Measurements from ENCODE around the gene KCTD3.

Gene KCTD3

GRCh38 chr1:215647738-215648137 is 80.6 kb downstream of the KCTD3 start:
- no peak for TF ChIP-seq SP1 (IDR thresholded peaks at IDR 0.05)
- CTCF ChIA-PET: interaction anchor here (0.7 kb wide), 1 partner anchor 1023 kb away, joined by 4 read pairs; no protein-coding TSS in a partner anchor
- no peak for DNase-seq (ENCODE audit: extremely low spot score)
- POLR2A ChIA-PET: no interaction called here

DNA sequence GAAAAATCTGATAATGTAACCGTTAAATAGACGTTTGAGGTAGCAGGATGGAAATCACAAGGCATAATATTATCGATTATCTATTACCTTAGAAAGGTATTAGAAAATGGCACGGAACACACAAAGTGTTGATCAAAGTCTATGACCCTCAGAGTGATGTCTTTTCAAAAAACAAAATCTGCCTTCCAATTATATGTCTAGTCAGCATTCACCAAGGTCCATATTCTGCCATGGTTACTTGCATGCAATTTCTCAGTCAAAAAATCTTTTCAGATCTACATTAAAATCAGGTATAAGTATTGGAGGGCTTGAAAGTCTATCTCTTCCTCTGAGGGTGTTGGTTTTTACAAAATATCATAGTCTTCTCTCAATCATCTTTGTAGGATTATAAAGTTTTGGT is 81.9 kb downstream of the KCTD3 start:
- no peak for DNase-seq (ENCODE audit: extremely low spot score)
- CTCF ChIA-PET: no interaction called here
- TF ChIP-seq ARNT (IDR thresholded peaks at IDR 0.05) (no peak), FOXM1 (IDR thresholded peaks at IDR 0.05; ENCODE audit: borderline replicate concordance) (no peak), LEF1 (IDR thresholded peaks at IDR 0.05; ENCODE audit: borderline replicate concordance) (no peak), BHLHE40 (IDR thresholded peaks at IDR 0.05; ENCODE audit: borderline replicate concordance) (no peak), FOXK2 (IDR thresholded peaks at IDR 0.05) (no peak), CTBP1 (IDR thresholded peaks at IDR 0.05; ENCODE audit: borderline replicate concordance) (no peak), ZNF384 (IDR thresholded peaks at IDR 0.05) (no peak), HDGF (IDR thresholded peaks at IDR 0.05; ENCODE audit: borderline replicate concordance) (no peak), SUZ12 (IDR thresholded peaks at IDR 0.05) (no peak), ELF4 (IDR thresholded peaks at IDR 0.05) (no peak), FOXA1 (IDR thresholded peaks at IDR 0.05) (no peak), NFRKB (IDR thresholded peaks at IDR 0.05) (no peak)
- TF ChIP-seq, protein P1, sequence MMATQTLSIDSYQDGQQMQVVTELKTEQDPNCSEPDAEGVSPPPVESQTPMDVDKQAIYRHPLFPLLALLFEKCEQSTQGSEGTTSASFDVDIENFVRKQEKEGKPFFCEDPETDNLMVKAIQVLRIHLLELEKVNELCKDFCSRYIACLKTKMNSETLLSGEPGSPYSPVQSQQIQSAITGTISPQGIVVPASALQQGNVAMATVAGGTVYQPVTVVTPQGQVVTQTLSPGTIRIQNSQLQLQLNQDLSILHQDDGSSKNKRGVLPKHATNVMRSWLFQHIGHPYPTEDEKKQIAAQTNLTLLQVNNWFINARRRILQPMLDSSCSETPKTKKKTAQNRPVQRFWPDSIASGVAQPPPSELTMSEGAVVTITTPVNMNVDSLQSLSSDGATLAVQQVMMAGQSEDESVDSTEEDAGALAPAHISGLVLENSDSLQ (IDR thresholded peaks at IDR 0.05): no peak
- POLR2A ChIA-PET: no interaction called here

GRCh38 chr1:215650446-215651149 is 83.5 kb downstream of the KCTD3 start:
- ChIA-PET POLR2A (no interaction called here), CTCF (no interaction called here)
- DNase-seq (ENCODE audit: extremely low spot score): no peak
- no peak for TF ChIP-seq LEF1 (IDR thresholded peaks at IDR 0.05; ENCODE audit: borderline replicate concordance)
- no peak for TF ChIP-seq FOXK2 (IDR thresholded peaks at IDR 0.05)
- no peak for TF ChIP-seq HDGF (IDR thresholded peaks at IDR 0.05; ENCODE audit: borderline replicate concordance)
- TF ChIP-seq ZNF384 (IDR thresholded peaks at IDR 0.05): no peak
- no peak for TF ChIP-seq ELF4 (IDR thresholded peaks at IDR 0.05)
- no peak for TF ChIP-seq ARNT (IDR thresholded peaks at IDR 0.05)
- no peak for TF ChIP-seq SP1 (IDR thresholded peaks at IDR 0.05)
- TF ChIP-seq NFRKB (IDR thresholded peaks at IDR 0.05): no peak
- no peak for TF ChIP-seq L3MBTL2 (conservative IDR thresholded peaks at IDR 0.05)
- no peak for TF ChIP-seq TARDBP (IDR thresholded peaks at IDR 0.05)
- TF ChIP-seq SUZ12 (IDR thresholded peaks at IDR 0.05): no peak
- TF ChIP-seq BHLHE40 (IDR thresholded peaks at IDR 0.05; ENCODE audit: borderline replicate concordance): no peak
- TF ChIP-seq, protein P1 (IDR thresholded peaks at IDR 0.05): no peak
- TF ChIP-seq FOXM1 (IDR thresholded peaks at IDR 0.05; ENCODE audit: borderline replicate concordance): no peak
- TF ChIP-seq CTBP1 (IDR thresholded peaks at IDR 0.05; ENCODE audit: borderline replicate concordance): no peak
- TF ChIP-seq FOXA1 (IDR thresholded peaks at IDR 0.05): no peak

GRCh38 chr1:215651867-215652266 is 84.8 kb downstream of the KCTD3 start:
- no peak for DNase-seq (ENCODE audit: extremely low spot score)
- TF ChIP-seq TARDBP (IDR thresholded peaks at IDR 0.05) (no peak), HDGF (IDR thresholded peaks at IDR 0.05; ENCODE audit: borderline replicate concordance) (no peak), LEF1 (IDR thresholded peaks at IDR 0.05; ENCODE audit: borderline replicate concordance) (no peak), BHLHE40 (IDR thresholded peaks at IDR 0.05; ENCODE audit: borderline replicate concordance) (no peak), CTBP1 (IDR thresholded peaks at IDR 0.05; ENCODE audit: borderline replicate concordance) (no peak)
- ChIA-PET POLR2A (no interaction called here), CTCF (no interaction called here)

GRCh38 chr1:215652371-215652770 is 85.3 kb downstream of the KCTD3 start:
- no peak for DNase-seq (ENCODE audit: extremely low spot score)
- no peak for TF ChIP-seq ZNF384 (IDR thresholded peaks at IDR 0.05)
- TF ChIP-seq CTBP1 (IDR thresholded peaks at IDR 0.05; ENCODE audit: borderline replicate concordance): no peak
- TF ChIP-seq SP1 (IDR thresholded peaks at IDR 0.05): no peak
- no peak for TF ChIP-seq SUZ12 (IDR thresholded peaks at IDR 0.05)
- no peak for TF ChIP-seq HDGF (IDR thresholded peaks at IDR 0.05; ENCODE audit: borderline replicate concordance)
- no peak for TF ChIP-seq NFRKB (IDR thresholded peaks at IDR 0.05)
- TF ChIP-seq L3MBTL2 (conservative IDR thresholded peaks at IDR 0.05): no peak
- no peak for TF ChIP-seq BHLHE40 (IDR thresholded peaks at IDR 0.05; ENCODE audit: borderline replicate concordance)
- no peak for TF ChIP-seq FOXM1 (IDR thresholded peaks at IDR 0.05; ENCODE audit: borderline replicate concordance)
- no peak for TF ChIP-seq ELF4 (IDR thresholded peaks at IDR 0.05)
- no peak for TF ChIP-seq FOXA1 (IDR thresholded peaks at IDR 0.05)
- TF ChIP-seq, protein P1 (IDR thresholded peaks at IDR 0.05): no peak
- POLR2A ChIA-PET: no interaction called here
- CTCF ChIA-PET: no interaction called here

GRCh38 chr1:215657047-215657446 is 89.9 kb downstream of the KCTD3 start:
- ChIA-PET CTCF (no interaction called here), POLR2A (no interaction called here)
- DNase-seq (ENCODE audit: extremely low spot score): no peak
- no peak for TF ChIP-seq SUZ12 (IDR thresholded peaks at IDR 0.05)
- TF ChIP-seq, protein P1 (IDR thresholded peaks at IDR 0.05): no peak
- no peak for TF ChIP-seq FOXK2 (IDR thresholded peaks at IDR 0.05)
- no peak for TF ChIP-seq L3MBTL2 (conservative IDR thresholded peaks at IDR 0.05)
- no peak for TF ChIP-seq LEF1 (IDR thresholded peaks at IDR 0.05; ENCODE audit: borderline replicate concordance)
- no peak for TF ChIP-seq FOXA1 (IDR thresholded peaks at IDR 0.05)
- no peak for TF ChIP-seq ARNT (IDR thresholded peaks at IDR 0.05)
- no peak for TF ChIP-seq FOXM1 (IDR thresholded peaks at IDR 0.05; ENCODE audit: borderline replicate concordance)
- TF ChIP-seq BHLHE40 (IDR thresholded peaks at IDR 0.05; ENCODE audit: borderline replicate concordance): no peak
- TF ChIP-seq SP1 (IDR thresholded peaks at IDR 0.05): no peak
- no peak for TF ChIP-seq ELF4 (IDR thresholded peaks at IDR 0.05)
- TF ChIP-seq ZNF384 (IDR thresholded peaks at IDR 0.05): no peak
- TF ChIP-seq CTBP1 (IDR thresholded peaks at IDR 0.05; ENCODE audit: borderline replicate concordance): no peak
- no peak for TF ChIP-seq HDGF (IDR thresholded peaks at IDR 0.05; ENCODE audit: borderline replicate concordance)
- TF ChIP-seq TARDBP (IDR thresholded peaks at IDR 0.05): no peak
